ENCODE measurements around the gene SCYL3. TPM values are rescaled to one million over a fixed set of nuclear protein-coding genes. Genes with fewer than 3 reads are reported as not detected.

SCYL3 gene, protein sequence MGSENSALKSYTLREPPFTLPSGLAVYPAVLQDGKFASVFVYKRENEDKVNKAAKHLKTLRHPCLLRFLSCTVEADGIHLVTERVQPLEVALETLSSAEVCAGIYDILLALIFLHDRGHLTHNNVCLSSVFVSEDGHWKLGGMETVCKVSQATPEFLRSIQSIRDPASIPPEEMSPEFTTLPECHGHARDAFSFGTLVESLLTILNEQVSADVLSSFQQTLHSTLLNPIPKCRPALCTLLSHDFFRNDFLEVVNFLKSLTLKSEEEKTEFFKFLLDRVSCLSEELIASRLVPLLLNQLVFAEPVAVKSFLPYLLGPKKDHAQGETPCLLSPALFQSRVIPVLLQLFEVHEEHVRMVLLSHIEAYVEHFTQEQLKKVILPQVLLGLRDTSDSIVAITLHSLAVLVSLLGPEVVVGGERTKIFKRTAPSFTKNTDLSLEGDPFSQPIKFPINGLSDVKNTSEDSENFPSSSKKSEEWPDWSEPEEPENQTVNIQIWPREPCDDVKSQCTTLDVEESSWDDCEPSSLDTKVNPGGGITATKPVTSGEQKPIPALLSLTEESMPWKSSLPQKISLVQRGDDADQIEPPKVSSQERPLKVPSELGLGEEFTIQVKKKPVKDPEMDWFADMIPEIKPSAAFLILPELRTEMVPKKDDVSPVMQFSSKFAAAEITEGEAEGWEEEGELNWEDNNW
- 1 to 10 TPM; 6.2 to 9.3 (median 8.3) TPM for total RNA-seq
- long read RNA-seq, partial matches to known transcripts: 0 of 2 reads
- long read RNA-seq, other reads (novel, unspliced or antisense): 2 of 2 reads

DNA sequence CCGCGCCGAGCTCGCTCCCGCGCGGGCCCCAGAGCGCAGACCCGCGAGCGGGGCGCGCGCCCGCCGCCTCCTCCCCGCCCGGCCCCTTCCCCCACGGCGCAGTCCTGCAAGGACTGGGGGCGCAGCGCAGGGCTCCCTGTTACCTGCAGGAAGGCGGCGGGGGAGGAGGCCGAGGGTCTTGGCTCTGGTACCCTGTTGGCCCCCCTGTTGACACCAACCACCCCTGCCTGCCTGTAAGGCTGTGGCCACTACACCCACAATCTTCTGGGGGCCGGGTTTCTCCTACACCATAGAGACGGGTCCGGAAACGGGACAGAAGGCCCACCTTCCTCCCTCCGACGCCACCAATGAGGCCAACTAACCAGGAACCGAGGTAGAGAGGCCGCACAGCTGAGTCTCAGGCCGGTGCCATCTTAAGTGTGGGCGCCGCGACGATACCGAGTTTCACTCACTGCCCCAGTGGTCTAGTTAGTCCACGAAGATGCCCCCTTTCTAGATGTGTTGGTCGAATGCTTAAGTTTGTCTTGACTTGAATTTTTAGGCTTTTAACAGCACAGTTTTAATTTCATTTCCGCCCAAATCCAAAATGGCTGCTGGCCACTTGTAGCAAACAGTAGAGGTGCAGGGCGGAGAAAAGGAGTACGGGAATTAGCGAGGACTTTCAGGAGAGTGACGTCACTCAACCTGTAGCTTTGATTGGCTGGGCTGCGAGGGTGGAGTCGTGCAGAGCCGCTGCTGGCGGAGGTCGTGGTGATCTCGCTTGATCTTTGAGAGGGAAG is at the start of gene SCYL3:
TSS of gene SCYL3 (minus strand) at position 252 of the 779 bp plus-strand sequence. CDS start 5,056 bp downstream, outside the sequence.
- ATAC-seq (peak; percentile 91 to 96 (median 93)), DNase-seq (peak; percentile 90 to 95 (median 95))
- Histone ChIP-seq H3K27ac (peak within 1 kb of the TSS; percentile 98 to 100 (median 99)), H3K9me3 (no peaks in the 10 kb centered on the region), H3K4me1 (peaks cover 0 to 32% (median 5%) of the 10 kb centered on the region in 4 donors), H3K4me3 (peak within 1 kb of the TSS; percentile 87 to 90 (median 88)), H3K27me3 (no peaks in the 10 kb centered on the region), H3K36me3 (no peaks in the 10 kb centered on the region)
- intact Hi-C loops (cut with DNase I): no loop called here
- peak; percentile 81 for TF ChIP-seq POLR2A (IDR thresholded peaks at IDR 0.05)
- TF ChIP-seq, protein P1, sequence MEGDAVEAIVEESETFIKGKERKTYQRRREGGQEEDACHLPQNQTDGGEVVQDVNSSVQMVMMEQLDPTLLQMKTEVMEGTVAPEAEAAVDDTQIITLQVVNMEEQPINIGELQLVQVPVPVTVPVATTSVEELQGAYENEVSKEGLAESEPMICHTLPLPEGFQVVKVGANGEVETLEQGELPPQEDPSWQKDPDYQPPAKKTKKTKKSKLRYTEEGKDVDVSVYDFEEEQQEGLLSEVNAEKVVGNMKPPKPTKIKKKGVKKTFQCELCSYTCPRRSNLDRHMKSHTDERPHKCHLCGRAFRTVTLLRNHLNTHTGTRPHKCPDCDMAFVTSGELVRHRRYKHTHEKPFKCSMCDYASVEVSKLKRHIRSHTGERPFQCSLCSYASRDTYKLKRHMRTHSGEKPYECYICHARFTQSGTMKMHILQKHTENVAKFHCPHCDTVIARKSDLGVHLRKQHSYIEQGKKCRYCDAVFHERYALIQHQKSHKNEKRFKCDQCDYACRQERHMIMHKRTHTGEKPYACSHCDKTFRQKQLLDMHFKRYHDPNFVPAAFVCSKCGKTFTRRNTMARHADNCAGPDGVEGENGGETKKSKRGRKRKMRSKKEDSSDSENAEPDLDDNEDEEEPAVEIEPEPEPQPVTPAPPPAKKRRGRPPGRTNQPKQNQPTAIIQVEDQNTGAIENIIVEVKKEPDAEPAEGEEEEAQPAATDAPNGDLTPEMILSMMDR (IDR thresholded peaks at IDR 0.05): no peak
- WGBS (ENCODE audit: insufficient coverage, low coverage, low lambda C conversion rate, missing lambda C conversion rate): 0% methylated on average over 13 of the region's 52 CpGs

DNA sequence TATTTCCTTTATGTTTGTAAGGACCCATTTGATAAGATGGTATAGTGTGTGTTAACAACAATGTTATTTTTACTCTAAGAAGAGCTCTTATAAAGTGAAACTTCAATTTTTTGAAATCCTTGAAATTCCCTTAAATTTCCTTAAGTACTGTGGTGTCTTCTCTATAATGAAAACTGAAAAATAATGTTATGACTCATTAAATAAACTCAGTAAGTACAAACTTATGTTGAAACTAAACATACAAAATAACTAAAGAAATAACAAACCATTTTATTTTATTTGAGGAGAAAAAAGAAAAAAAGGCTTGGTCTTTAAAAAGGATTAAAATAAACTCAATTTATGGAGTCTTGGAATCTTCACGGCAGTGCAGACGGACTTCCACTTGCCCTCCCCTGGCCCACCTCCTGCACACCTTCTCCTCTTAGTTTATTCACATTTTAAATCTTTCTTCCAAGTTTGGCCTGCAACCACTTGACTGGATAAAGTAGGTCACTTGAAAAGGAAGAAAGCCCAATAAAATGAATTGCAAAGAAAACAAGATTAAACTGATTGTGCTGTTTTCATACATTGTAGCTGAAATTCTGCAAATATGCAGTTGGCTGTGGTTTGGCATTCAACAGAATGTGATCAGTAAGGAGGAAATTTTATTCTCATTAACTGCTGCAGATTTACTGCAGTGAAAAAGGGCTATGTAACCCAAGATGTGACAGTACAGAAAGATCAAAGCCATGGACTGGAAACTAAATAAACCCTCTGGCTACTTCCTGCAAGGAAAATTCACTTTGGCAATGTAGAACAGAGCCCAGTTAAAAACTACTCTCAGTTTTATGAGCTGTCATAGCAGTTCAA is 48.5 kb upstream of the SCYL3 start:
- intact Hi-C loops (cut with DNase I): no loop called here

DNA sequence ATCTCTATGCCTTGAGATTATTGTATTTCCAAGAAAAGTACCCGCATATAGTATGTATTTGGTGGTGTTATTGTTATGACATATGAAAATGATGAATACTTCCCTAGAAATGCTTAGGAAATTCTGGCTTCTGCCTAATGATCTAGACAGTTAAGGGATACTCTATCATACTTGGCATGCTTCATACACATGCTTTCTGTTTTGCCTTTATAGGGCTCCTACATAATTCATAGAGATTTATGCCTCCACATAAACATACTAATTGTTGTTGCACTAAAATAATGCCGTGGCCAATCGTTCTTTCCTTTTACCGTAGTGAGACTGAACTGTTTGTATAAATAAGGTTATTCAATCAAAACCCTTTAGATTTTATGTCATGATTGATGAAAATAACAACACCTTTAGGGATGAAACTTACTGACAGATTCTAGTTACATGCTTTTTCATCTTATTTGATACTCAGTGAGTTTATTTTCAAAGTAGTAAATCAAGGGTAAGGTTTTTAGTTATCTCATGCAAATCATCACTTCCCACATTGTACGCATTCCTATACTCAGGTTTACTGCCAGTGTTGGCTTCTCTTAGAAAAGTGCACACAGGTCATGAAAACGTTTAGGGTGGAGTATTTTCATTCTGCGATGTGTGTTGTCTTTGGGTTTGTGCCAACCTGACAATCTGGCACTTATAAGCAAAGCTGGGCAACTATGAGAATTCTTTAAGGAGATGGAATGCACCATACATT is 40.5 kb upstream of the SCYL3 start:
- ATAC-seq: no peak
- intact Hi-C loops (cut with DNase I): no loop called here

More for the DNA sequence above, 48.5 kb upstream of the SCYL3 start:
- Histone ChIP-seq H3K4me3 (no peak overlapping the region), H3K9me3 (no peaks in the 10 kb centered on the region), H3K27ac (no peak overlapping the region), H3K27me3 (no peaks in the 10 kb centered on the region), H3K36me3 (no peaks in the 10 kb centered on the region), H3K4me1 (no peaks in the 10 kb centered on the region)
- no peak for DNase-seq
- TF ChIP-seq POLR2A (IDR thresholded peaks at IDR 0.05): no peak
- TF ChIP-seq, protein P1 (IDR thresholded peaks at IDR 0.05): no peak
- no peak for ATAC-seq
- 96% methylated on average over 2 of the region's 2 CpGs for WGBS (ENCODE audit: insufficient coverage, low coverage, low lambda C conversion rate, missing lambda C conversion rate)

More for the DNA sequence above, 40.5 kb upstream of the SCYL3 start:
- H3K4me3 ChIP-seq: no peak overlapping the region
- WGBS (ENCODE audit: insufficient coverage, low coverage, low lambda C conversion rate, missing lambda C conversion rate): 63% methylated on average over 7 of the region's 7 CpGs
- TF ChIP-seq, protein P1 (IDR thresholded peaks at IDR 0.05): no peak
- TF ChIP-seq POLR2A (IDR thresholded peaks at IDR 0.05): no peak
- no peaks in the 10 kb centered on the region for H3K27me3 ChIP-seq
- no peak for DNase-seq
- H3K9me3 ChIP-seq: no peaks in the 10 kb centered on the region
- no peaks in the 10 kb centered on the region for H3K4me1 ChIP-seq
- no peak overlapping the region for H3K27ac ChIP-seq
- H3K36me3 ChIP-seq: no peaks in the 10 kb centered on the region

Data from right lobe of liver (tissue), 6 donors.